ENCODE measurements around the gene LAX1. TPM values are rescaled to one million over a fixed set of nuclear protein-coding genes. Genes with fewer than 3 reads are reported as not detected.
A peak's percentile ranks its signal among the peaks of the same experiment; 100 is the strongest.

The LAX1 gene
- total RNA-seq: 14.2 and 14.9 TPM in 2 replicates

GRCh38 chr1:203765029-203765837 is at the start of gene LAX1:
Gene LAX1, plus strand, starts transcription at chr1:203765183. Its CDS starts 383 bp downstream, at chr1:203765566.
- peak; percentile 78 for DNase-seq (ENCODE audit: low spot score)
- Mint-ChIP-seq H3K36me3 (ENCODE audit: low read depth) (peaks cover 27% of the 10 kb centered on the region), H3K27ac (peak within 1 kb of the TSS; percentile 99), H3K27me3 (ENCODE audit: low read depth) (no peaks in the 10 kb centered on the region), H3K4me3 (ENCODE audit: low read depth) (peak within 1 kb of the TSS; percentile 90), H3K9me3 (no peaks in the 10 kb centered on the region), H3K4me1 (ENCODE audit: low read depth) (peaks cover 36% of the 10 kb centered on the region)
- intact Hi-C loops (cut with micrococcal nuclease): loop anchor here (1.0 to 10.0 kb wide), 5 partner anchors 11 to 440 kb away; partner anchors contain the start of genes ATP2B4, ZBED6 and ZC3H11A

GRCh38 chr1:203717120-203717519 is 47.9 kb upstream of the LAX1 start:
- H3K27me3 Mint-ChIP-seq (ENCODE audit: low read depth): no peaks in the 10 kb centered on the region
- H3K36me3 Mint-ChIP-seq (ENCODE audit: low read depth): peaks cover 50% of the 10 kb centered on the region
- intact Hi-C loops (cut with micrococcal nuclease): no loop called here

GRCh38 chr1:203720242-203720641 is 44.7 kb upstream of the LAX1 start:
- no peaks in the 10 kb centered on the region for H3K4me1 Mint-ChIP-seq (ENCODE audit: low read depth)
- H3K9me3 Mint-ChIP-seq: no peaks in the 10 kb centered on the region
- H3K36me3 Mint-ChIP-seq (ENCODE audit: low read depth): peaks cover 50% of the 10 kb centered on the region
- DNase-seq (ENCODE audit: low spot score): no peak
- intact Hi-C loops (cut with micrococcal nuclease): no loop called here
- no peak overlapping the region for H3K4me3 Mint-ChIP-seq (ENCODE audit: low read depth)
- no peaks in the 10 kb centered on the region for H3K27me3 Mint-ChIP-seq (ENCODE audit: low read depth)
- no peak overlapping the region for H3K27ac Mint-ChIP-seq

More at GRCh38 chr1:203717120-203717519, 47.9 kb upstream of the LAX1 start:
- H3K4me1 Mint-ChIP-seq (ENCODE audit: low read depth): no peaks in the 10 kb centered on the region
- H3K9me3 Mint-ChIP-seq: no peaks in the 10 kb centered on the region
- no peak overlapping the region for H3K27ac Mint-ChIP-seq
- no peak for DNase-seq (ENCODE audit: low spot score)
- no peak overlapping the region for H3K4me3 Mint-ChIP-seq (ENCODE audit: low read depth)

GRCh38 chr1:203722909-203723308 is 42.1 kb upstream of the LAX1 start:
- no peak overlapping the region for H3K4me3 Mint-ChIP-seq (ENCODE audit: low read depth)
- intact Hi-C loops (cut with micrococcal nuclease): no loop called here
- no peaks in the 10 kb centered on the region for H3K9me3 Mint-ChIP-seq
- H3K36me3 Mint-ChIP-seq (ENCODE audit: low read depth): peaks cover 68% of the 10 kb centered on the region
- no peaks in the 10 kb centered on the region for H3K4me1 Mint-ChIP-seq (ENCODE audit: low read depth)
- DNase-seq (ENCODE audit: low spot score): no peak
- no peaks in the 10 kb centered on the region for H3K27me3 Mint-ChIP-seq (ENCODE audit: low read depth)
- H3K27ac Mint-ChIP-seq: no peak overlapping the region

GRCh38 chr1:203726417-203726867 is 38.5 kb upstream of the LAX1 start:
- H3K4me3 Mint-ChIP-seq (ENCODE audit: low read depth): no peak overlapping the region
- DNase-seq (ENCODE audit: low spot score): no peak
- no peaks in the 10 kb centered on the region for H3K9me3 Mint-ChIP-seq
- H3K27me3 Mint-ChIP-seq (ENCODE audit: low read depth): no peaks in the 10 kb centered on the region
- peaks cover 73% of the 10 kb centered on the region for H3K36me3 Mint-ChIP-seq (ENCODE audit: low read depth)
- H3K27ac Mint-ChIP-seq: no peak overlapping the region
- no peaks in the 10 kb centered on the region for H3K4me1 Mint-ChIP-seq (ENCODE audit: low read depth)
- intact Hi-C loops (cut with micrococcal nuclease): no loop called here

- Mint-ChIP-seq H3K27ac (peak overlapping the region; percentile 31), H3K4me3 (ENCODE audit: low read depth) (no peak overlapping the region), H3K9me3 (no peaks in the 10 kb centered on the region), H3K4me1 (ENCODE audit: low read depth) (no peaks in the 10 kb centered on the region), H3K36me3 (ENCODE audit: low read depth) (peaks cover 61% of the 10 kb centered on the region), H3K27me3 (ENCODE audit: low read depth) (no peaks in the 10 kb centered on the region)
- intact Hi-C loops (cut with micrococcal nuclease): no loop called here
- no peak for DNase-seq (ENCODE audit: low spot score)
Observed at GRCh38 chr1:203733009-203733863, 31.7 kb upstream of the LAX1 start.

- no peak for DNase-seq (ENCODE audit: low spot score)
- no peaks in the 10 kb centered on the region for H3K9me3 Mint-ChIP-seq
- H3K27ac Mint-ChIP-seq: no peak overlapping the region
- intact Hi-C loops (cut with micrococcal nuclease): no loop called here
- peaks cover 69% of the 10 kb centered on the region for H3K36me3 Mint-ChIP-seq (ENCODE audit: low read depth)
- H3K4me1 Mint-ChIP-seq (ENCODE audit: low read depth): peaks cover 18% of the 10 kb centered on the region
- no peaks in the 10 kb centered on the region for H3K27me3 Mint-ChIP-seq (ENCODE audit: low read depth)
- no peak overlapping the region for H3K4me3 Mint-ChIP-seq (ENCODE audit: low read depth)
Observed at GRCh38 chr1:203742436-203742835, 22.5 kb upstream of the LAX1 start.

GRCh38 chr1:203743091-203743571 is 21.9 kb upstream of the LAX1 start:
- intact Hi-C loops (cut with micrococcal nuclease): no loop called here
- H3K27ac Mint-ChIP-seq: peak overlapping the region; percentile 2
- DNase-seq (ENCODE audit: low spot score): no peak
- peaks cover 18% of the 10 kb centered on the region for H3K4me1 Mint-ChIP-seq (ENCODE audit: low read depth)
- H3K27me3 Mint-ChIP-seq (ENCODE audit: low read depth): no peaks in the 10 kb centered on the region
- peaks cover 62% of the 10 kb centered on the region for H3K36me3 Mint-ChIP-seq (ENCODE audit: low read depth)
- no peak overlapping the region for H3K4me3 Mint-ChIP-seq (ENCODE audit: low read depth)
- H3K9me3 Mint-ChIP-seq: no peaks in the 10 kb centered on the region

- no peak for DNase-seq (ENCODE audit: low spot score)
- no peaks in the 10 kb centered on the region for H3K27me3 Mint-ChIP-seq (ENCODE audit: low read depth)
- H3K27ac Mint-ChIP-seq: peak overlapping the region; percentile 83
- peak overlapping the region; percentile 38 for H3K4me3 Mint-ChIP-seq (ENCODE audit: low read depth)
- intact Hi-C loops (cut with micrococcal nuclease): no loop called here
- H3K9me3 Mint-ChIP-seq: no peaks in the 10 kb centered on the region
- H3K4me1 Mint-ChIP-seq (ENCODE audit: low read depth): peaks cover 18% of the 10 kb centered on the region
- peaks cover 52% of the 10 kb centered on the region for H3K36me3 Mint-ChIP-seq (ENCODE audit: low read depth)
Observed at GRCh38 chr1:203744075-203744972, 20.7 kb upstream of the LAX1 start.

- Mint-ChIP-seq H3K36me3 (ENCODE audit: low read depth) (peaks cover 34% of the 10 kb centered on the region), H3K27me3 (ENCODE audit: low read depth) (no peaks in the 10 kb centered on the region), H3K9me3 (no peaks in the 10 kb centered on the region), H3K27ac (no peak overlapping the region), H3K4me3 (ENCODE audit: low read depth) (no peak overlapping the region), H3K4me1 (ENCODE audit: low read depth) (peaks cover 18% of the 10 kb centered on the region)
- intact Hi-C loops (cut with micrococcal nuclease): no loop called here
- DNase-seq (ENCODE audit: low spot score): no peak
Observed at GRCh38 chr1:203746281-203746680, 18.7 kb upstream of the LAX1 start.

- no peaks in the 10 kb centered on the region for H3K27me3 Mint-ChIP-seq (ENCODE audit: low read depth)
- H3K36me3 Mint-ChIP-seq (ENCODE audit: low read depth): peaks cover 4% of the 10 kb centered on the region
- H3K4me3 Mint-ChIP-seq (ENCODE audit: low read depth): no peak overlapping the region
- intact Hi-C loops (cut with micrococcal nuclease): no loop called here
- H3K4me1 Mint-ChIP-seq (ENCODE audit: low read depth): peaks cover 11% of the 10 kb centered on the region
- H3K9me3 Mint-ChIP-seq: no peaks in the 10 kb centered on the region
- no peak overlapping the region for H3K27ac Mint-ChIP-seq
- no peak for DNase-seq (ENCODE audit: low spot score)
Observed at GRCh38 chr1:203751051-203751450, 13.9 kb upstream of the LAX1 start.

Measured in activated T-helper 2 cell treated with anti-CD3 and anti-CD28 coated beads, Interferon-gamma antibody, Interleukin-2, Interleukin-4, amounts not matched to agents 10 μg/mL and 5 μg/mL and 100 μg/mL, durations not matched to agents 14 hours and 24 hours and 36 hours (primary cell).